Liver (tissue), 3 donors: ENCODE results near the gene TIRAP.

Experiments
- ATF3 ChIP-seq: IDR thresholded peaks from 2 replicates; pipeline ENCODE4 v1.6.1; 2016; ENCODE audit warnings: antibody characterized with exemption
- CTCF ChIP-seq: fragments of 150-350 bp; IDR thresholded peaks from 2 replicates; pipeline ENCODE4 v1.5.1; 2017; ENCODE audit warnings: improper control_type of control experiment, low read depth, low read length; ENCODE audit not compliant: missing input control
- EGR1 ChIP-seq, 2 donors: IDR thresholded peaks; 2 replicates each; pipeline ENCODE4 v1.6.1; 2016 to 2018; ENCODE audit warnings: antibody characterized with exemption in 2 of 2, low read depth in 2 of 2
- FOXA1 ChIP-seq: IDR thresholded peaks from 2 replicates; pipeline ENCODE4 v1.6.1; 2016; ENCODE audit warnings: antibody characterized with exemption
- GABPA ChIP-seq, 2 donors: IDR thresholded peaks in 1 of 2; conservative IDR thresholded peaks in 1 of 2; 2 replicates each; pipeline ENCODE4 v1.6.1; 2016; ENCODE audit warnings: antibody characterized with exemption in 2 of 2, mild to moderate bottlenecking in 1 of 2, moderate library complexity in 1 of 2
- JUND ChIP-seq, 2 donors: IDR thresholded peaks; 2 replicates each; pipeline ENCODE4 v1.6.1; 2016; ENCODE audit warnings: antibody characterized with exemption in 2 of 2
- RAD21 ChIP-seq, 2 donors: IDR thresholded peaks; 2 replicates each; pipeline ENCODE4 v1.6.1; 2016; ENCODE audit warnings: antibody characterized with exemption in 2 of 2, mild to moderate bottlenecking in 2 of 2
- RXRA ChIP-seq, 2 donors: IDR thresholded peaks; 2 replicates each; pipeline ENCODE4 v1.6.1; 2017 to 2018; ENCODE audit warnings: antibody characterized with exemption in 2 of 2, mild to moderate bottlenecking in 1 of 2
- TAF1 ChIP-seq: conservative IDR thresholded peaks from 2 replicates; pipeline ENCODE4 v1.6.1; 2016; ENCODE audit warnings: antibody characterized with exemption, mild to moderate bottlenecking
- donor health status: healthy.
- donor health status: healthy.

GRCh38 chr11:126305699-126306098, 22.8 kb downstream of the TIRAP start:
- TF ChIP-seq ATF3: no peak
- TF ChIP-seq TAF1: no peak
- TF ChIP-seq CTCF: no peak
- no peak for TF ChIP-seq FOXA1
- no peak for TF ChIP-seq EGR1 (IDR thresholded peaks at IDR 0.05; ENCODE audit: low read depth in 2 of 2)
- no peak for TF ChIP-seq RXRA (IDR thresholded peaks at IDR 0.05)
- no peak for TF ChIP-seq RAD21 (IDR thresholded peaks at IDR 0.05)
- TF ChIP-seq JUND (IDR thresholded peaks at IDR 0.05): no peak
- no peak for TF ChIP-seq GABPA (IDR thresholded peaks at IDR 0.05 in 1 of 2, conservative IDR thresholded peaks at IDR 0.05 in 1 of 2)
